Measurements from ENCODE around the gene PAM.

The PAM gene

GRCh38 chr5:102753889-102754766, 977 bp upstream of the PAM start:
- H3K4me3 ChIP-seq (ENCODE audit: low read depth in 1 of 2, low read length in 2 of 2), result peak overlapping the region; percentile 72 to 86
- H3K4me1 ChIP-seq (ENCODE audit: insufficient read depth, low read length), result peaks cover 21% of the 10 kb centered on the region
- H3K9me3 ChIP-seq (ENCODE audit: low read length), result no peaks in the 10 kb centered on the region
- peak overlapping the region; percentile 49 for H3K9ac ChIP-seq (ENCODE audit: low read length)
- H3K36me3 ChIP-seq (ENCODE audit: insufficient read depth, low read length), result no peaks in the 10 kb centered on the region
- H3K27me3 ChIP-seq (ENCODE audit: control insufficient read depth in 1 of 2, insufficient read depth in 2 of 2, low read length in 2 of 2), result no peaks in the 10 kb centered on the region
- H3K27ac ChIP-seq (ENCODE audit: low read depth, low read length), result peak overlapping the region; percentile 58

DNA sequence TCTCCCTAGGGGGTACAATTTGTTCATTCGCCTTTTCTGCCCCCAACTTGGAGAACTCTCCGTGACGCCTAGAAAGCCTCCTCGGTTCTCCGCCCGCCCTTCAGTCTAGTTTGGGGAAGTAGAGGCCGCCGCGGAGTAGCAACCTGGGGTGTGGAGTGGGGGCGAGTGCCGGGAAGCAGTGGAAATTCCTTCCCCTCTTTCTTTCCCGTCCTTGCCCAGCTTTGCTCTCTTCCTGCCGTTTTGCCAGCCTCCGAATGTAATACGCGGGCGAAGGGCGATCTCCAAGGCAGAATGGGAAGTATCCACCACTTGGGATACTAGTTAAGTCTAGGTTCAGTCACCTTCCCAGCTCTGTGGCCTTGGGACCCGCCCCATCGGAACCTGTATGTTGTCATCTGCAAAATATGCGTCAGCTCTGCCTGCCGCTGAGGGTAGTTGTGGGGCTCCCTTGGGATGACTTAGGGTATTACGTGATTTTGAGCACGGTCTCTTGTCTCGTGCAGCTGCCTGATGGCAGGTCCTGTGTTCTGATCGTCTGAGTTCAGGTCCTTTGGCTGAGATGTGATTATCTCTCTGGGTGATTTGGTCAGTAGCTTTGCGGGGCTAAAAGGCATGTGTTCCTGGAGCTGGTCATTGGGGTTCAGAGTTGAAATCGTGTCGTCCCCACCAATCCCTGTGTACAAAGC, 724 bp downstream of the PAM start:
- Histone ChIP-seq H3K27ac (ENCODE audit: low read depth, low read length) (peak overlapping the region; percentile 54), H3K4me3 (ENCODE audit: low read depth in 1 of 2, low read length in 2 of 2) (peak overlapping the region; percentile 72 to 86), H3K4me1 (ENCODE audit: insufficient read depth, low read length) (peaks cover 35% of the 10 kb centered on the region), H3K27me3 (ENCODE audit: control insufficient read depth in 1 of 2, insufficient read depth in 2 of 2, low read length in 2 of 2) (no peaks in the 10 kb centered on the region), H3K9ac (ENCODE audit: low read length) (peak overlapping the region; percentile 80), H3K36me3 (ENCODE audit: insufficient read depth, low read length) (no peaks in the 10 kb centered on the region), H3K9me3 (ENCODE audit: low read length) (no peaks in the 10 kb centered on the region)

GRCh38 chr5:102758576-102758975, 3.5 kb downstream of the PAM start:
- Histone ChIP-seq H3K27ac (ENCODE audit: low read depth, low read length) (no peak overlapping the region), H3K27me3 (ENCODE audit: control insufficient read depth in 1 of 2, insufficient read depth in 2 of 2, low read length in 2 of 2) (no peaks in the 10 kb centered on the region), H3K9me3 (ENCODE audit: low read length) (no peaks in the 10 kb centered on the region), H3K4me3 (ENCODE audit: low read depth in 1 of 2, low read length in 2 of 2) (no peak overlapping the region), H3K9ac (ENCODE audit: low read length) (no peak overlapping the region), H3K36me3 (ENCODE audit: insufficient read depth, low read length) (no peaks in the 10 kb centered on the region), H3K4me1 (ENCODE audit: insufficient read depth, low read length) (peaks cover 49% of the 10 kb centered on the region)

GRCh38 chr5:102759289-102759688, 4.2 kb downstream of the PAM start:
- no peaks in the 10 kb centered on the region for H3K36me3 ChIP-seq (ENCODE audit: insufficient read depth, low read length)
- H3K9ac ChIP-seq (ENCODE audit: low read length), result no peak overlapping the region

GRCh38 chr5:102759700-102760099, 4.6 kb downstream of the PAM start:
- Histone ChIP-seq H3K27me3 (ENCODE audit: control insufficient read depth in 1 of 2, insufficient read depth in 2 of 2, low read length in 2 of 2) (no peaks in the 10 kb centered on the region), H3K9me3 (ENCODE audit: low read length) (no peaks in the 10 kb centered on the region), H3K4me1 (ENCODE audit: insufficient read depth, low read length) (peaks cover 42% of the 10 kb centered on the region), H3K36me3 (ENCODE audit: insufficient read depth, low read length) (no peaks in the 10 kb centered on the region), H3K9ac (ENCODE audit: low read length) (no peak overlapping the region), H3K27ac (ENCODE audit: low read depth, low read length) (no peak overlapping the region), H3K4me3 (ENCODE audit: low read depth in 1 of 2, low read length in 2 of 2) (no peak overlapping the region)

More at GRCh38 chr5:102759289-102759688, 4.2 kb downstream of the PAM start:
- H3K27ac ChIP-seq (ENCODE audit: low read depth, low read length), result no peak overlapping the region
- H3K4me1 ChIP-seq (ENCODE audit: insufficient read depth, low read length), result peaks cover 44% of the 10 kb centered on the region
- no peaks in the 10 kb centered on the region for H3K9me3 ChIP-seq (ENCODE audit: low read length)
- H3K4me3 ChIP-seq (ENCODE audit: low read depth in 1 of 2, low read length in 2 of 2), result no peak overlapping the region
- H3K27me3 ChIP-seq (ENCODE audit: control insufficient read depth in 1 of 2, insufficient read depth in 2 of 2, low read length in 2 of 2), result no peaks in the 10 kb centered on the region

DNA sequence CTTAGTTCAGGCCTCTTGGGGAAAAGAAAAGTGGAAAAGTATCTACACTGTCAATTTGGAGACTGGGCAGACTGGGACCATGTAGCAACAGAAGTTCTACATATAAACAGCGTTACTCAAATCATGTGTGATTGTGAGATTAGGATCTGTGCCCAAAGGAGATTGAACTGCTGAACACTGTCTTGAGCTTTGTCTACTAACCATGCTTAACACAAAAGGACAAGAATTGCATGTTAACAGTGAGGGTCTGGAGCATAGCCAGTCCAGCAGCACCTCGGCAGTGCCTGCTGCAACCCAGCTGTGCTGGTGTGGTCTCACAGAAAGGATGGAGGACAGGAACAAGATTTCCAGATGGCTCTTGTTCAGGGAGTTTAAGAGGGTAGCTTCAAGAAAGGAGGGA, 5.7 kb downstream of the PAM start:
- H3K27me3 ChIP-seq (ENCODE audit: control insufficient read depth in 1 of 2, insufficient read depth in 2 of 2, low read length in 2 of 2), result no peaks in the 10 kb centered on the region
- H3K9ac ChIP-seq (ENCODE audit: low read length), result no peak overlapping the region
- no peaks in the 10 kb centered on the region for H3K9me3 ChIP-seq (ENCODE audit: low read length)
- peak overlapping the region; percentile 43 for H3K27ac ChIP-seq (ENCODE audit: low read depth, low read length)
- H3K4me3 ChIP-seq (ENCODE audit: low read depth in 1 of 2, low read length in 2 of 2), result no peak overlapping the region
- H3K36me3 ChIP-seq (ENCODE audit: insufficient read depth, low read length), result no peaks in the 10 kb centered on the region
- peaks cover 42% of the 10 kb centered on the region for H3K4me1 ChIP-seq (ENCODE audit: insufficient read depth, low read length)

- Histone ChIP-seq H3K27ac (ENCODE audit: low read depth, low read length) (no peak overlapping the region), H3K4me1 (ENCODE audit: insufficient read depth, low read length) (peaks cover 34% of the 10 kb centered on the region), H3K9ac (ENCODE audit: low read length) (no peak overlapping the region), H3K36me3 (ENCODE audit: insufficient read depth, low read length) (no peaks in the 10 kb centered on the region), H3K4me3 (ENCODE audit: low read depth in 1 of 2, low read length in 2 of 2) (peak overlapping the region in 1 of 2 donors; percentile 24), H3K27me3 (ENCODE audit: control insufficient read depth in 1 of 2, insufficient read depth in 2 of 2, low read length in 2 of 2) (no peaks in the 10 kb centered on the region), H3K9me3 (ENCODE audit: low read length) (no peaks in the 10 kb centered on the region)
Observed at GRCh38 chr5:102762095-102762534, 7.0 kb downstream of the PAM start.

DNA sequence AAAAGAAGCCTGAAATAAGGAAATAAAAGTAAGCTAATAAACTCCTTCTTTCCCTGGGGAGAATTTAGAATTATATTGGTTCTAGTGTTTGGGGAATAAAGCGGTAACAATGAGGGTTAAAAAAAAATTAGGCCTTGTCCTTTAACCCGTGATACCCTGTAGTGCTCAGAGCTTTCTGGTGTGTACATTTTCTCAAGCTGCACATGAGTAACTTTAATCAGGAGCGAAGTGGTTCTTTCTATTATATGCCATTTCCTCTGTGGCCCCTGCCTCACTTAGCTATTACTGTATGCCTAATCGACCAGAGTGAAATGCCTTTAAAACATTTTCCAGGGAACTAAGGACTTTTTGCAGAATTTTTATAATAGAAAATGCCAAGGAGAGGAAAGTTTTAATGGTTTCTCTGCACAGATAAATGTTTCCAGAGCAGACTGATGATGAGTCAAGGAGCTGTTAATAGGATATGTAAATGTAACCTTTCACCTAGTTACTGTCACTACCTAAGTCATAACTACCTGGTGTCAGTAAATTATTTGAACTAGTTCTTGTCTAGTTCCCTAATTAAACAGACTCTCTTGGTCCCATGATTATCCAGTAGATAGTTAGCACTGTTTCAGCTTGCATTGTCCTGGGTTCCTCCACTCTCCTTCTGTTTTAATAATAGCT, 7.6 kb downstream of the PAM start:
- no peaks in the 10 kb centered on the region for H3K9me3 ChIP-seq (ENCODE audit: low read length)
- H3K27ac ChIP-seq (ENCODE audit: low read depth, low read length), result no peak overlapping the region

GRCh38 chr5:102763734-102764133, 8.6 kb downstream of the PAM start:
- Histone ChIP-seq H3K27ac (ENCODE audit: low read depth, low read length) (no peak overlapping the region), H3K4me1 (ENCODE audit: insufficient read depth, low read length) (peaks cover 28% of the 10 kb centered on the region), H3K9me3 (ENCODE audit: low read length) (no peaks in the 10 kb centered on the region), H3K4me3 (ENCODE audit: low read depth in 1 of 2, low read length in 2 of 2) (no peak overlapping the region), H3K36me3 (ENCODE audit: insufficient read depth, low read length) (no peaks in the 10 kb centered on the region), H3K27me3 (ENCODE audit: control insufficient read depth in 1 of 2, insufficient read depth in 2 of 2, low read length in 2 of 2) (no peaks in the 10 kb centered on the region), H3K9ac (ENCODE audit: low read length) (no peak overlapping the region)

More for the DNA sequence above, 7.6 kb downstream of the PAM start:
- Histone ChIP-seq H3K9ac (ENCODE audit: low read length) (no peak overlapping the region), H3K27me3 (ENCODE audit: control insufficient read depth in 1 of 2, insufficient read depth in 2 of 2, low read length in 2 of 2) (no peaks in the 10 kb centered on the region), H3K4me3 (ENCODE audit: low read depth in 1 of 2, low read length in 2 of 2) (no peak overlapping the region), H3K36me3 (ENCODE audit: insufficient read depth, low read length) (no peaks in the 10 kb centered on the region), H3K4me1 (ENCODE audit: insufficient read depth, low read length) (peaks cover 34% of the 10 kb centered on the region)

- Histone ChIP-seq H3K4me1 (ENCODE audit: insufficient read depth, low read length) (peaks cover 27% of the 10 kb centered on the region), H3K9ac (ENCODE audit: low read length) (no peak overlapping the region), H3K36me3 (ENCODE audit: insufficient read depth, low read length) (no peaks in the 10 kb centered on the region), H3K9me3 (ENCODE audit: low read length) (no peaks in the 10 kb centered on the region), H3K27me3 (ENCODE audit: control insufficient read depth in 1 of 2, insufficient read depth in 2 of 2, low read length in 2 of 2) (no peaks in the 10 kb centered on the region), H3K4me3 (ENCODE audit: low read depth in 1 of 2, low read length in 2 of 2) (no peak overlapping the region), H3K27ac (ENCODE audit: low read depth, low read length) (no peak overlapping the region)
Observed at GRCh38 chr5:102764381-102765004, 9.4 kb downstream of the PAM start.

DNA sequence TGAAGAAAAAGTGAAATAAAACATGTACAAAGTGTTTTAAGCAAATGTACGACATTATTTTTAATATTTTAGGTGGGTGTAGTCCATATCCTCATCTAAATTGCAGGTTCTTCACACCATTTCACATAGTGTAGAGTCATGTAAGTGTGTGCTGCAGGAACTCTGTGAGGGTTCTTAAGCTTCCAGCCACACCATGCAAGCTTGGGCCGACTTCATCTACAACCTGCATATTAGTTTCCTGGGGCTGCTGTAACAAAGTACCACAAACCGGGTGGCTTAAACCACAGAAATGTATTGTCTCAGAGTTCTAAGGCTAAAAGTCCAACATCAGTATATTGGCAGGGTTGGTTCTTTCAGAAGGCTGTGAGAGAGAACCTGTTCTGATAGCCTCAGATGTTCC, 10.2 kb downstream of the PAM start:
- no peaks in the 10 kb centered on the region for H3K36me3 ChIP-seq (ENCODE audit: insufficient read depth, low read length)
- no peaks in the 10 kb centered on the region for H3K27me3 ChIP-seq (ENCODE audit: control insufficient read depth in 1 of 2, insufficient read depth in 2 of 2, low read length in 2 of 2)
- H3K27ac ChIP-seq (ENCODE audit: low read depth, low read length), result no peak overlapping the region
- no peak overlapping the region for H3K9ac ChIP-seq (ENCODE audit: low read length)
- peaks cover 19% of the 10 kb centered on the region for H3K4me1 ChIP-seq (ENCODE audit: insufficient read depth, low read length)
- H3K9me3 ChIP-seq (ENCODE audit: low read length), result no peaks in the 10 kb centered on the region
- no peak overlapping the region for H3K4me3 ChIP-seq (ENCODE audit: low read depth in 1 of 2, low read length in 2 of 2)
